ENCODE measurements around the gene SVOP. TPM values are rescaled to one million over a fixed set of nuclear protein-coding genes. Genes with fewer than 3 reads are reported as not detected.
A peak's percentile ranks its signal among the peaks of the same experiment; 100 is the strongest.

The SVOP gene, protein sequence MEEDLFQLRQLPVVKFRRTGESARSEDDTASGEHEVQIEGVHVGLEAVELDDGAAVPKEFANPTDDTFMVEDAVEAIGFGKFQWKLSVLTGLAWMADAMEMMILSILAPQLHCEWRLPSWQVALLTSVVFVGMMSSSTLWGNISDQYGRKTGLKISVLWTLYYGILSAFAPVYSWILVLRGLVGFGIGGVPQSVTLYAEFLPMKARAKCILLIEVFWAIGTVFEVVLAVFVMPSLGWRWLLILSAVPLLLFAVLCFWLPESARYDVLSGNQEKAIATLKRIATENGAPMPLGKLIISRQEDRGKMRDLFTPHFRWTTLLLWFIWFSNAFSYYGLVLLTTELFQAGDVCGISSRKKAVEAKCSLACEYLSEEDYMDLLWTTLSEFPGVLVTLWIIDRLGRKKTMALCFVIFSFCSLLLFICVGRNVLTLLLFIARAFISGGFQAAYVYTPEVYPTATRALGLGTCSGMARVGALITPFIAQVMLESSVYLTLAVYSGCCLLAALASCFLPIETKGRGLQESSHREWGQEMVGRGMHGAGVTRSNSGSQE
- under 1 TPM in 3 of 4 donors, not detected in 1; under 0.01 to 0.33 (median 0.06) TPM for total RNA-seq

DNA sequence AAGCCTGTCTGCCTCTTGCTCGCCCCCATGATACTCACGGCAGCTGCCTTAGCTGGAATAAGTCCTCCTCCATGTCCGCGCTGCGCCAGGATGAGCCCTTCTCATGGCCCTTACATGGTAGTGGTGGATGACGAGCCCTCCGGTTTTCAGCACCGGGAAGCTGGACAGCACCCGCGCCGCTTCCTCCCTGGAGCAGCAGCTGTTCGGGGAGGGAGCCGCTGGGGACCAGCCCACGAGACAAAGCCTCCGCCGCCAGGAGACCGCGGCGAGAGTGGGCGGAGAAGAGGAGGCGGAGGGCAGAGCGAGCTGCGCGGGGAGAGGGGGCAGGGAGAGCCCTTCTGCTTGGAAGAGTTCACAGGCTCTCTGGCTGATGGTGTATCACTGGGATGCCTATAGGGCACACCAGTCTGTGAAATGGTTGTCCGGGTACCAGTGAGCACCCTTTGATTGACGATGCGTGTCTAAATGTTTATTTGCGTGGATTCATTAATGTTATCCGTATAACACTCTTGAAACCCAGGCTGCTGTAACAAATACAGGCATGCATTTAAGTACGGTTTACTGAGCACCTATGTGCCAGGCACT is at the start of gene SVOP:
SVOP (minus strand) TSS at position 273 of the 585 bp plus-strand sequence; CDS start at position 73, 200 bp downstream.
- Histone ChIP-seq H3K4me3 (peak within 1 kb of the TSS in 1 of 4 donors; percentile 16), H3K4me1 (peaks cover 0 to 8% (median 6%) of the 10 kb centered on the region in 4 donors), H3K27me3 (peaks cover 0 to 5% (median 0%) of the 10 kb centered on the region in 4 donors), H3K9me3 (no peaks in the 10 kb centered on the region), H3K36me3 (no peaks in the 10 kb centered on the region), H3K27ac (replicated peaks in 1 of 4) (no peak within 1 kb of the TSS)
- peak; percentile 92 for DNase-seq (ENCODE audit: extremely low spot score)
- intact Hi-C loops (cut with DNase I): no loop called here
- TF ChIP-seq POLR2AphosphoS5 (IDR thresholded peaks at IDR 0.05): peak in 1 of 2 donors; percentile 59
- no peak for TF ChIP-seq POLR2A (IDR thresholded peaks at IDR 0.05; ENCODE audit: low read depth)
- WGBS: 5% methylated on average over 17 of the region's 30 CpGs

DNA sequence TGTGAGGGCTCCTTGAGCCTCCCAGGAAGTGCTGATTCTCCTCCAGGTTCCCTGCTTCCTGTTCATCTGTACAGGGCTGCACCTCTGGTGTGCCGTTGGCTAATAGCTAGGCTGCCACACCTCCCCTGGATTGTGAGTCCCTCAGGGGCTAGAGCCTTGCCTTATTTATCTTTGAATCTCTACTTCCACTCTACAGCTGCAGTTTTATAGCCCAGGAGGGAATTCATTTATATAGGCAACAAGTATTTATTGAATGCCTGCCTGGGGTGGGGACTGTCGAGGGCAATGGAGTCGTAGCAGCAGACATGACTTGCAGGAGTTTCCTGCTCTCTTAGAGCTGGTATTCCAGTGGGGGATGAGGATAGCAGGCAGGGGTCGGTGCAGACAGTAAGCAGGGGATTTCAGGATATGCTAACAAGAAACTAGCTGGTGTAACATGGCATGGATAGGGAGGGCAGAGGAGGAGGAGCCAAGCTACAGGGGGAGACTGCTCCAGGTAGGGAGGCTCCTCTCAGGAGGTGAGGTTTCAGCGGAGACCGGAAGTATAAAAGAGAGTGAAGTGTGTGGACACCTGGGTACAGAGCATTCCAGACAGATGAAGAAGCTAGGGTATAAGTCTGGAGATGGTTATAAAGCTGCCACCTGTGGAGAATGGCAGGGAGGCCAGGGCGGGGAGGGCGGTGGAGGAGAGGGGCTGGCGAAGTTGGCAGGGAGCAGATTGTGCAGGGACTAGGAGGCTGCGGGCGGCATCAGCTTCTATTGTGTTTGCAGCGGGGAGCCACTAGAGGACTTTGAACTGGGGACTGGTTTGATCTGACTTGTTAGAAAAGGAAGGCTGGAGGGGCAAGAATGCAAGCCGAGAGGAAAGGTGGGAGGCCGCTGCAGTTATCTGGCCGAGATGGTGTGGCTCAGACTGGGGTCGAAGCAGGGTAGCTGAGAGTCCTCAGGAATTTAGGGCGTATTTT is 48.7 kb upstream of the SVOP start:
- DNase-seq (ENCODE audit: extremely low spot score): no peak
- Histone ChIP-seq H3K9me3 (no peaks in the 10 kb centered on the region), H3K27ac (replicated peaks in 1 of 4) (no peak overlapping the region), H3K4me3 (no peak overlapping the region), H3K27me3 (no peaks in the 10 kb centered on the region), H3K4me1 (no peaks in the 10 kb centered on the region), H3K36me3 (peaks cover 43 to 88% (median 76%) of the 10 kb centered on the region in 4 donors)
- 82% methylated on average over 17 of the region's 17 CpGs for WGBS
- TF ChIP-seq EP300 (IDR thresholded peaks at IDR 0.05): no peak
- TF ChIP-seq POLR2A (IDR thresholded peaks at IDR 0.05; ENCODE audit: low read depth): no peak
- TF ChIP-seq, protein P1, sequence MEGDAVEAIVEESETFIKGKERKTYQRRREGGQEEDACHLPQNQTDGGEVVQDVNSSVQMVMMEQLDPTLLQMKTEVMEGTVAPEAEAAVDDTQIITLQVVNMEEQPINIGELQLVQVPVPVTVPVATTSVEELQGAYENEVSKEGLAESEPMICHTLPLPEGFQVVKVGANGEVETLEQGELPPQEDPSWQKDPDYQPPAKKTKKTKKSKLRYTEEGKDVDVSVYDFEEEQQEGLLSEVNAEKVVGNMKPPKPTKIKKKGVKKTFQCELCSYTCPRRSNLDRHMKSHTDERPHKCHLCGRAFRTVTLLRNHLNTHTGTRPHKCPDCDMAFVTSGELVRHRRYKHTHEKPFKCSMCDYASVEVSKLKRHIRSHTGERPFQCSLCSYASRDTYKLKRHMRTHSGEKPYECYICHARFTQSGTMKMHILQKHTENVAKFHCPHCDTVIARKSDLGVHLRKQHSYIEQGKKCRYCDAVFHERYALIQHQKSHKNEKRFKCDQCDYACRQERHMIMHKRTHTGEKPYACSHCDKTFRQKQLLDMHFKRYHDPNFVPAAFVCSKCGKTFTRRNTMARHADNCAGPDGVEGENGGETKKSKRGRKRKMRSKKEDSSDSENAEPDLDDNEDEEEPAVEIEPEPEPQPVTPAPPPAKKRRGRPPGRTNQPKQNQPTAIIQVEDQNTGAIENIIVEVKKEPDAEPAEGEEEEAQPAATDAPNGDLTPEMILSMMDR (IDR thresholded peaks at IDR 0.05): no peak
- TF ChIP-seq POLR2AphosphoS5 (IDR thresholded peaks at IDR 0.05): no peak
- intact Hi-C loops (cut with DNase I): no loop called here

DNA sequence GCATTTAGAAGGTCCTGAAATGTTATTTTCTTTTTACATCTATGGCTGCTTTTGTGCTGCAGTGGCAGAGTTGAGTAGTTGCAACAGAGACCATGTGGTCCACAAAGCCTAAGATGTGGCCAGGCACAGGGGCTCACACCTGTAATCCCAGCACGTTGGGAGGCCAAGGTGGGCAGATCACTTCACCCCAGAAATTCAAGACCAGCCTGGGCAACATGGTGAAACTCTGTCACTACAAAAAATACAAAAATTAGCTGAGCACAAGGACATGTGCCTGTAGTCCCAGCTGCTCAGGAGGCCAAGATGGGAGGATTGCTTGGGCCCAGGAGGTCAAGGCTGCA is 45.0 kb upstream of the SVOP start:
- H3K27ac ChIP-seq (replicated peaks in 1 of 4): no peak overlapping the region
- DNase-seq (ENCODE audit: extremely low spot score): no peak
- TF ChIP-seq, protein P1 (IDR thresholded peaks at IDR 0.05): no peak
- TF ChIP-seq POLR2A (IDR thresholded peaks at IDR 0.05; ENCODE audit: low read depth): no peak
- no peak for TF ChIP-seq EP300 (IDR thresholded peaks at IDR 0.05)
- TF ChIP-seq POLR2AphosphoS5 (IDR thresholded peaks at IDR 0.05): no peak
- H3K9me3 ChIP-seq: no peaks in the 10 kb centered on the region
- H3K4me3 ChIP-seq: no peak overlapping the region
- H3K36me3 ChIP-seq: peaks cover 26 to 75% (median 63%) of the 10 kb centered on the region in 4 donors
- intact Hi-C loops (cut with DNase I): no loop called here
- WGBS: 75% methylated on average over 1 of the region's 1 CpG
- H3K27me3 ChIP-seq: no peaks in the 10 kb centered on the region
- no peaks in the 10 kb centered on the region for H3K4me1 ChIP-seq

DNA sequence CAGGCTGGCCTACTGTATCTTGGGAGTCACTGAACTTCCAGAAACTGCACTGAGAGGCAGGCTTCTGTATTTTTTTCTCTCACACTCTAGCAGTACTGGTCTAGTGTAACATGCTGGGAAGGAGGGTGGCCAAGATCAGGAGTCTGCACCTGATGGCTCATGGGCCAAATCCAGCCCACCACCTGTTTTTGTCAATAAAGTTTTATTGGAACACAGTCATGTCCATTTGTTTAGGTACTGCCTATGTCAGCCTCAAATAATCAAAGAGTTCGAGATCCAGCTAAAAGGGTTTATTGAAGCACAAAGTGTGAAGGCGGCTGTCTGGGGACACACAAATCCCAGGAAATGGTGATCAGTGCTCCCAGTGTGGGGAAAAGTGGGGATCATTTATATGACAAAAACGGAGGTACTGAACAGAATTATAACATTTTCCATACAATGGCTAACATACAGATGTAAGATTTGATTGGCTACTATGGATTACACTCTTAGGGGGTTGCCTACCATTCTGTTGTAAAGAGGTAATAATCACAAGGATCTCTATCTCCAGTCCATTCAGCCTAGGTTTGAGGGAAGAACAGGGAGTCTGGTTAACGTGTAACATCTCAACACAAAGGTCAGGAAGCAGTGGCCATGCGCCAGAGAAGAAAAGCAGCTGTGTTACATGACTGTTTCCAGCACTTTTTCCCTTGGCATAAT is 44.4 kb upstream of the SVOP start:
- intact Hi-C loops (cut with DNase I): no loop called here
- no peaks in the 10 kb centered on the region for H3K9me3 ChIP-seq
- DNase-seq (ENCODE audit: extremely low spot score): peak; percentile 29
- H3K27me3 ChIP-seq: no peaks in the 10 kb centered on the region
- no peak overlapping the region for H3K27ac ChIP-seq (replicated peaks in 1 of 4)
- H3K4me3 ChIP-seq: no peak overlapping the region
- no peaks in the 10 kb centered on the region for H3K4me1 ChIP-seq
- 82% methylated on average over 5 of the region's 5 CpGs for WGBS
- TF ChIP-seq EP300 (IDR thresholded peaks at IDR 0.05) (no peak), POLR2AphosphoS5 (IDR thresholded peaks at IDR 0.05) (no peak), POLR2A (IDR thresholded peaks at IDR 0.05; ENCODE audit: low read depth) (no peak)
- TF ChIP-seq, protein P1 (IDR thresholded peaks at IDR 0.05): no peak
- peaks cover 26 to 75% (median 63%) of the 10 kb centered on the region in 4 donors for H3K36me3 ChIP-seq
